Tibial nerve (tissue), 4 donors: Measurements from ENCODE around the gene GNB1L. TPM values are rescaled to one million over a fixed set of nuclear protein-coding genes. Genes with fewer than 3 reads are reported as not detected.

ENCODE experiments used
- DNase-seq, 2 donors: peaks; one replicate each; pipeline ENCODE4 v3.0.0-alpha.2; 2019; ENCODE audit warnings: low spot score in 2 of 2
- H3K27ac ChIP-seq, 4 donors: fragments of 200-600 bp; sonication (generic) in 3 of 4; one replicate each; pipeline ENCODE4 v1.5.1; 2017 to 2019; ENCODE audit warnings: mild to moderate bottlenecking in 1 of 4
- H3K27me3 ChIP-seq, 2 donors: fragments of 200-600 bp; sonication (generic) in 1 of 2; one replicate each; pipeline versions ENCODE4 v1.5.1 to v1.6.0; 2017 to 2019
- H3K36me3 ChIP-seq, 3 donors: fragments of 200-600 bp; sonication (generic); one replicate each; pipeline ENCODE4 v1.5.1; 2018 to 2019
- H3K4me1 ChIP-seq, 4 donors: fragments of 200-600 bp; sonication (generic) in 3 of 4; one replicate each; pipeline ENCODE4 v1.5.1; 2017 to 2019
- H3K4me3 ChIP-seq, 4 donors: fragments of 200-600 bp; sonication (generic) in 3 of 4; one replicate each; pipeline ENCODE4 v1.5.1; 2017 to 2019; ENCODE audit warnings: mild to moderate bottlenecking in 1 of 4, moderate library complexity in 1 of 4
- H3K9me3 ChIP-seq, 4 donors: fragments of 200-600 bp; sonication (generic) in 3 of 4; one replicate each; pipeline ENCODE4 v1.5.1; 2017 to 2019
- CTCF ChIP-seq, 5 experiments: fragments of 200-600 bp in 3 of 5; fragments of 450-650 bp in 2 of 5; sonication (generic) in 3 of 5; IDR thresholded peaks; one replicate each; pipeline ENCODE4 v1.5.1; 2016 to 2019; ENCODE audit warnings: antibody characterized with exemption in 5 of 5, mild to moderate bottlenecking in 3 of 5, moderate library complexity in 2 of 5
- EP300 ChIP-seq, 2 donors: sonication (generic); formaldehyde crosslinking; IDR thresholded peaks; one replicate each; pipeline ENCODE4 v1.6.1; 2017; ENCODE audit warnings: antibody characterized with exemption in 2 of 2, mild to moderate bottlenecking in 1 of 2
- POLR2A ChIP-seq, 2 donors: fragments of 450-650 bp; IDR thresholded peaks; one replicate each; pipeline ENCODE4 v1.6.1; 2017; ENCODE audit warnings: antibody characterized with exemption in 2 of 2, mild to moderate bottlenecking in 2 of 2, moderate library complexity in 2 of 2
- WGBS, 2 donors: methylation state at CpG; one replicate each; pipeline ENCODE4 v1.1.5; 2018; 5-methylcytosine and 5-hydroxymethylcytosine counted together
- total RNA-seq, 4 donors: library from RNA; depleted of rRNA; stranded (reverse); fragments of >200 nt; gene quantifications; one replicate each; pipeline ENCODE4 v1.1.0, GENCODE V29; 2016

GNB1L gene
- total RNA-seq, 4 donors from 2014 or later: 2.9 to 8.1 (median 6.3) TPM

DNA sequence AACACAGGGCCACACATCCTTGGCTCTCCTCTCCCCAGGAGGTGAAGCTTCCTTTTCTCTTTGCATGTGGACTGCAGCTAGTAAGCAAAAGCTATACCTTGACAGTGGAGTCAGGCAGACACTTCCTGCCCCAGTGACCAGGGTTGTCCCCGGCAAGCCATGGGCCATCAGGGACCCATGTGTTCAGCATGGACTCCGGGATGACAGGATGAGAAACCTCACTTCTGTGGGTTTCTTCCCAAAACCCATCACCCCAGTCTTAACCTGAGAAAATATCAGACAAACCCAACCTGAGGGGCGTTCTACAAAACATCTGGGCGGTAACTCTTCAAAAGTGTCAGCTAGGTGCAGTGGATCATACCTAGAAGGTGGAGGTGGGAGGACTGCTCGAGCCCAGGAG is 40.2 kb downstream of the GNB1L start:
- peaks cover 0 to 34% (median 0%) of the 10 kb centered on the region in 3 donors for H3K36me3 ChIP-seq
- TF ChIP-seq EP300 (IDR thresholded peaks at IDR 0.05): no peak
- TF ChIP-seq CTCF (IDR thresholded peaks at IDR 0.05): no peak
- TF ChIP-seq POLR2A (IDR thresholded peaks at IDR 0.05): no peak
- H3K27me3 ChIP-seq: no peaks in the 10 kb centered on the region
- H3K27ac ChIP-seq: no peak overlapping the region
- DNase-seq: no peak
- no peak overlapping the region for H3K4me3 ChIP-seq
- WGBS, 2 donors: 85 to 95% methylated on average over 5 of the region's 5 CpGs
- no peaks in the 10 kb centered on the region for H3K9me3 ChIP-seq
- peaks cover 0 to 15% (median 0%) of the 10 kb centered on the region in 4 donors for H3K4me1 ChIP-seq

DNA sequence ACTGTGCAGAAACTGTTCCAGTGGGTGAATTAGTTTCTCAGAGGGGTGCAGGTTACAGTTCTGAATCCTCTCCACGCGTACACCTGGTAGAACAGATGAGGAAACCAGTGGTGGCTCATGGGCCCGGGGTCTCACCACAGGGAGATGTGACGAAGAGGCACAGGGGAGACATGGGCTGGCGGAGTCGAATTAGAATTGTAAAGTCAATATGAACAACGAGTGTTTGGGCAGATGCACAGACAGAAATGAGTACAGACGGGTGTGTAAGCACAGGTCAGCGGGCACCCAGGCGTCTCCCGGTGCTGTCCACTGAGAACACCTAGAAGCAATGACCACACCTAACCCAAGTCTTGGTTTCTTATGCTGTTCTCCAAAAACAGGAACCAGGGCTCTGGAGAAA is 41.8 kb downstream of the GNB1L start:
- no peak for TF ChIP-seq POLR2A (IDR thresholded peaks at IDR 0.05)
- no peak for TF ChIP-seq EP300 (IDR thresholded peaks at IDR 0.05)
- no peak for TF ChIP-seq CTCF (IDR thresholded peaks at IDR 0.05)
- WGBS, 2 donors: 94 to 96% methylated on average over 11 of the region's 11 CpGs
- Histone ChIP-seq H3K9me3 (no peaks in the 10 kb centered on the region), H3K27me3 (no peaks in the 10 kb centered on the region), H3K4me1 (peaks cover 0 to 15% (median 0%) of the 10 kb centered on the region in 4 donors), H3K27ac (no peak overlapping the region), H3K36me3 (peaks cover 0 to 27% (median 0%) of the 10 kb centered on the region in 3 donors), H3K4me3 (no peak overlapping the region)
- DNase-seq: no peak

DNA sequence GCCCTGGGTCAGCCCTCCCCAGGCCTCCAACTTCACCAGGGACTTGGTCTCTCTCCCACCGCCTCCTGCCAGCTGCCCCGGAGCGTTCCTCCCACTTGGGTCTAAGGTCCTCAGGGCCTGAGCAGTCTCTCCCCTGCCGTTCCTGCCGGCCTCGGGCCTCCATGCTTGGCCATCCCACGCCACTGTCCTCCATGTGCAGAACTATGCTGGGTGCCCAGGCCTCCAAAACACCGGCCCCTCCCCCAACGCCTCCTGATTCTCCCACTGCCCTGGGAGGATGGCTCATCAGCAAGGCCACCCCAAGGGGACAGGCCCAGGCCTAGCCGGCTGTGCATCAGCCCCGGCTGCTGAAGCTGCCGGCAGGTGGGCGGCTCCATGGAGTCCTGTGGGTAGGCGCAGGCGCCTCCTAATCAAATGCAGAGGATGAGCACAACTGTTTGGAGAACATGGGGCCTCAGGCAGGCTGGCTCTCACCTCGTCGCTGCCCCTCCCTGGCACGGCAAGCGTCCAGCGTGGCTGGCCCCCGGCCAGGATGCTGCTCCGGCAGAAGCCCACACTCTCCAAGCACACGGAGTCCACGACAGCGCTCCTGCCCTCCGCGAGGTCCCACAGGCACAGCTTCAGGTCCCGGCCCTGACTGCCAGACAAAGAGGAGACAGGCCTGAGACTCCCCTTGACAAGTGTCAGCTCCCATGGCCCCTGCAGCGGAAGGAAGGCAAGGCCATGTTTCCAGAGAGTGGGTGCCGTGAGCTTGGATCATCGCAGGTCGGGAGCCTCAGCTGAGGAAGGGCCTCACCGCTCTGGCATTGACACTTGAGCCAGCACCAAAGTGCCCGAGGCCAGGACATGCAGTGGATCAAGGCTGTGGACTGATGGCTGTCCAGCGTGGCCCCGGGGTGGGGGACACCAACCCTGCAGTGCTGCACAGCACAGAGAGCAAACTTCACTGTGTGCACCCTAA is 42.6 kb downstream of the GNB1L start:
- 82 to 84% methylated on average over 28 to 32 of the region's 36 CpGs for WGBS, 2 donors
- Histone ChIP-seq H3K4me1 (peaks cover 0 to 16% (median 0%) of the 10 kb centered on the region in 4 donors), H3K36me3 (peaks cover 0 to 24% (median 0%) of the 10 kb centered on the region in 3 donors), H3K27ac (no peak overlapping the region), H3K27me3 (no peaks in the 10 kb centered on the region), H3K4me3 (no peak overlapping the region), H3K9me3 (no peaks in the 10 kb centered on the region)
- TF ChIP-seq CTCF (IDR thresholded peaks at IDR 0.05) (no peak), POLR2A (IDR thresholded peaks at IDR 0.05) (no peak), EP300 (IDR thresholded peaks at IDR 0.05) (no peak)
- no peak for DNase-seq

GRCh38 chr22:19811211-19811621 is 43.5 kb downstream of the GNB1L start:
- TF ChIP-seq CTCF (IDR thresholded peaks at IDR 0.05) (no peak), POLR2A (IDR thresholded peaks at IDR 0.05) (no peak), EP300 (IDR thresholded peaks at IDR 0.05) (no peak)
- peaks cover 0 to 30% (median 0%) of the 10 kb centered on the region in 3 donors for H3K36me3 ChIP-seq
- H3K9me3 ChIP-seq: no peaks in the 10 kb centered on the region
- peaks cover 0 to 25% (median 0%) of the 10 kb centered on the region in 4 donors for H3K4me1 ChIP-seq
- no peak for DNase-seq
- H3K4me3 ChIP-seq: no peak overlapping the region
- 64 to 78% methylated on average over 12 of the region's 12 CpGs for WGBS, 2 donors
- H3K27me3 ChIP-seq: no peaks in the 10 kb centered on the region
- H3K27ac ChIP-seq: no peak overlapping the region
